ENCODE results near the gene NHSL1.
"Not testable (repeated sequence)": the region's sequence is repeated elsewhere in the genome, so short reads cannot be mapped to it uniquely, and the experiment has no call there.

The NHSL1 gene

DNA sequence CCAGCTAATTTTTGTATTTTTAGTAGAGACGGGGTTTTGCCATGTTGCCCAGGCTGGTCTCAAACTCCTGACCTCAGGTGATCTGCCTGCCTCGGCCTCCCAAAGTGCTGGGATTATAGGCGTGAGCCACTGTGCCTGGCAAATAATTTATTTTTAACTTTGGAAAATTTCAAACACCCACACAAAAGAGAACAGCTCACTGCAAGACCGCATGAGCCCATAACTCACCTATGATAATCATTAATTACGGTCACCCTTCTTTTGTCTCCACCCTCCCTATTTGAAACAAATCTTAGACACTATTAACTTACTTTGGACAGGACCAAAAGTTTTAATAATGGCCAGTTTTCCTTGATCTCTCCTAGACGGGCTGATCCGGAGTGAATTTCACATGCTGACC lies 74.0 kb downstream of the NHSL1 start:
- DNase-seq (ENCODE audit: low read depth) = not testable (repeated sequence)

DNA sequence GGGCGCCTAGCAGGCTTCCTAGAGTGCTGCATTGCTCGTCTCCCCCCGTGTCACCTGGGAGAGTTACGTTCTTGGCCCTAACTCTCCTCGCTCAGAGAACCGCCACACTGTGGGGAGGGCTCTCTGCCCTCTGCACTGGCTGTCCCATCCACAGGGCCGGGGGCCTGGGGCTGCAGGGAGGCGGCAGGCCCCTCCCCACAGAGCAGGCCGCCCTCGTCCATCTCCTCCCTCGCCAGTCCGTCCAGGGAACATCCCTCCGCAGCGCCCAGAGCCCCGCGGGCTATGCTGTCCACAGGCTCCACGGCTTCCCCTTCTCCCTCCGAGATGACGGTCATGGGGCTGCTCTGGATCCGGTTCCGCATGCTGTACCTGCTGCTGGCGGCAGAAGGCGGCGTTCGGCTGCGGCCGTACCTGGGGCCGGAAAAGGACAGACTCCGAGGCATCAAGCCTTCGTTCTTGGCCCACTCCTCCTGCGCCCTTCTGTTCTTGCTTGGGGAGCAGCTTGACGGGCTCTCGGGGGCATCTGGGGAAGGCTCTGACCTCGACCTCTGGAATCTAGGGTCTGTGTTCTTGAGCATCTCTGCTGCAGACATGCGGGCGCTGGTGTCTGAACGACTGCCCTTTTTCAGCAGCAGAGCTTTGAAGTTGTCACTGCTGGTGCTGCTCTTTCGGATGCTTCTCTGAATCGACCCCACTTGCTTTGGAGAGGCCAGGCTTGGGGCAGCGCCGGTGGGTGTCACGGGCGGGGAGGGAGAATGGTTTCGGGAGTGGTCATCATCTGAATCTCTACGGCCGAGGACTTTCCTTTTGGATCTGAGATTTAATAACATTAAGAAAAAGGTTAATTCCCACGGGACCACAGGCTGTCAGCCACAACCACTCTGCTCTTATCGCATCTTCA lies 75.0 kb downstream of the NHSL1 start:
- no peak for DNase-seq (ENCODE audit: low read depth)

DNA sequence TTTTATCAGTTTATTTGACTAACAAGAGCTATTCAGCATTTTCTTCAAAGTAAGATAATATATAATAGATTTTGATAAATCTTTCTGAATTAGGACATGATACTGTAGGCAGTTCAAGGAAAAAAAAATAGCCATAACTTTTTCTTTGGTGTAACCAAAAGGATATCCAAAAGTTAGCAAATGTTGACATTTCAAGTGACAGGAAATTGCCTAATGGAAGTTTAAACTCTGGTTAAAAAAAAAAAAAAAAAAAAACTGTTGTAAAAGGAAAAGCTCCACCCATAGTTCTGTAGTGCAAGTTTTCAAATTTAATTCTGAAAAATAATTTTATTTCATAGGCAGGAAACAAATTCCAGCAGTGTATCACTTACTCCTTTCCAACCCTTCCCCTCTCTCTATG lies 76.4 kb downstream of the NHSL1 start:
- DNase-seq (ENCODE audit: low read depth) = peak; percentile 24

DNA sequence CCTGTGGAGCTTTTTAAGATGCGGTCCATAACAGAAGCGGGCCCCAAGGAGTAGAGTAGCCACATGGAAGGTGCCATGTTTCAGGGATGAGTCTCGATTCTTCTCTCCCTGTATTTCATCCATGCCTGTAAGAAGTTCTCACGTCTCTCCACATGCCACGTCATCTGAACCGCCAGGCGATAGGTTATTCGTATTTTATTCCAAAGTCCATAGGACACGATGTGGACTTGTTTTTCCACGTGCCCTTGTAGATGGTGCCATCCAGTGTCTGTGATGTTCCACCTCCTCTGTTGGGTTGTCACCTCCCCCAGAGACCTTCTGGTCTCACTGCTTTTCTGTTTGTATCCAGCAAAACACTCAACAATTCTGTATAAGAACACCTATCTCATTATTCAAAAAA lies 77.7 kb downstream of the NHSL1 start:
- DNase-seq (ENCODE audit: low read depth) = no peak

DNA sequence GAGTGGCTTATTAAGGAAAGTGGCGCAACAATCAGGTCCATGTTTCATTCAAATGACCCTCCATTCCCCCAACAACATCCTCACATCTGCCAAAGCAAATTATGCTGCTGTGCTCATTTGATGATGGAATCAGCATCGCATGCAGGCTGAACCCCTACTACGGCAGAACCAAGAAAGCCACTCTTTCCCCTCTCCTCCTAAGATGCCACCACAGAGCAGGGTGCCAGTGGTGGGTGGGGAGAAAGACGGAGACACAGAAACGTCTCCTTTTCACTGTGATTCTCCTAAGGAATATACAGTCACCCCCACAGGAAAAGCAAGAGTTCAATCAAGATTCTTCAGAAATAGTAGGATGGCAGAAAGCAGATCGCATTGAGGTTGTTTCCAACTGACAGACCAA lies 78.2 kb downstream of the NHSL1 start:
- no peak for DNase-seq (ENCODE audit: low read depth)

DNA sequence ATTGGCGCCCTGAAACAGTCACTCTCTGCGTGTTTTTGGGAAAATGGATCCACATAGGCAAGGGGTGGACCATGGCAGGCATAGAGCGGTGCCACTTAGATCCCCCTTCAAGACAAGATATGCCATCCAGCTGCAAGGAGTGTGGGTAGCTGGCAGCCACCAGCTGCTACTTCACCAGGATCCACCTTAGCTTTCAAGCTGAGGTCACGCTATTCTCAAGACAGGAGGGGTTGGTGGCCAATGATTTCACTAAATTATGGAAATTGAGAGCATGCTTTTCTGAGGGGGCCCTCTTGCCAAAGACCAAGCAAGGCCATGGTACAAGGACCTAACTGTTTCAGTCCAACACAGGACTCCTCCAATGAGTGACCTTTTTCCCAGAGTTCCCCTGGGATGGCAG lies 78.9 kb downstream of the NHSL1 start:
- no peak for DNase-seq (ENCODE audit: low read depth)

DNA sequence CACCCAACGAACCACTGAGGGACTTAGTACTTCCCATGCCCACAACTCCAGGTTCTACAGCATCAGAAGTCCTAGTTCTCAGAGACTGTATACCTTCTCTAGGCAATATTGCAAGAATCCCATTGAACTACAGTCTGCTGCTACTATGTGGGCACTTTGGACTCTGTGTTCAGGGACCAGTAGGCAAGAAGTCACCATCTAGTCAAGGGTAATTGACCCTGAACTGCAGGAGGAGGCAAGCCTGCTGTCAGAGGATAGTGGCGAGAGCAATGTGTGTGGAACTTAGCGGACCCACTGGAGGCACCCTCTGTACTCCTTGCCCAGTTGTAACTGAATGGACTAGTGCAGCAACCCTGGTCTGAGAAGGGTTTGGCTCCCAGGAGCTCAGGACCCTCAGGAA lies 79.5 kb downstream of the NHSL1 start:
- no peak for DNase-seq (ENCODE audit: low read depth)

DNA sequence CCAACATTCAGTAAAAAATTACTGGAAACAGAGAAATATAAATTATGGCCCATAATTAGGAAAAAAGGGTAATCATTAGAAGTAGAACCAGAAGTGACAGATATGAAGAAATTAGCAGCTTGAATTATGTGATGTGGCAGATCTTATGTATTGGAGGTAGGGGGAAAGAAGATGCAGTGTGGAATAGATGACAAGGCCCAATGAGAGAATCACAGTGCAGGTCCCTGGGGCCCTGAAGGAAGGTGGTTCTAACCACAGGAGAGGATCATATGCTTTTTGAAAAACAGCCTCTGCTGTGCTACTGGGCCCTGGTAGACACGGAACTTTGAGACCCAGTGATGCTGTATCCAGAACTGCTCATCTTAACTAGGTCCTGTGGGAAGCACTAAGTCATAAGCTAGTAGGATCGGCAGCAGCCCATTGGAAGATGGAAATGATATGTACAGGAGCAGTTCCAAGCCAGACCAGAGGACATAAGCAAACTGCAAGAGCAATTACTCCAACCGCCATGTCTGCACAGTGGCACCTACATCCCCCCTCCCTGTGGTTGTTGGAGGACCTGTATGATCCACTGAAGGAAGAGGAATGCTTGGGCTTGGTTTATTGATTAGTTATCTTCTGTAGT lies 81.1 kb downstream of the NHSL1 start:
- no peak for DNase-seq (ENCODE audit: low read depth)

DNA sequence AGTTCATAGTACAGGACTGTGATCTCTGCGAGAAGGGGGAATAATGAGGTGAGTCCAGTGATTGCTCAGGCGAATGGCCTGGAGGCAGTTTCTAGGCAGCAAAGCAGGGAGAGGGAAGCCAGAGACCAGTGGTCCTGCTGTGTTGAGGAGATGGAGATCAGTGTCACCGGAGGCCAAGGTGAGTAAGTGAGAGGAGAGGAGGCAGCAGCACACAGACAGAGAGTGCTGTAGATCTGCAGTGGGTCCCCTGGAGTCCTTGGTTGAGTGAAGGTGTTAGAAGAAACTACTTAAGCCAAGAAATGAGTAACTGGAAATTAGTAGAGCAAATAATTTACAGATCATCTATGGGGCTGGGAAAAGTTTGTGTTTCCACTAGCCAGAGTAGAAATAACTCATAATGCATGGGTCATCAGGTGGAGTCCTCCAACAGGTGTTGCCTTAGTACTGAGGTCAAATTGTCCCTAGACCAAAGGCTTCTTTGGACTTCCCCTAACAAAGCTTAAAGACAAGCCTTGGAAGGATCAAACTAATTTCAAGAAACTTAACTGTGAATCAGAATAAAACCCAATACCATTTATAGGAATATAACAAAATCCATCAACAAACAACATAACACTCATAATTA lies 81.7 kb downstream of the NHSL1 start:
- DNase-seq (ENCODE audit: low read depth) = no peak

DNA sequence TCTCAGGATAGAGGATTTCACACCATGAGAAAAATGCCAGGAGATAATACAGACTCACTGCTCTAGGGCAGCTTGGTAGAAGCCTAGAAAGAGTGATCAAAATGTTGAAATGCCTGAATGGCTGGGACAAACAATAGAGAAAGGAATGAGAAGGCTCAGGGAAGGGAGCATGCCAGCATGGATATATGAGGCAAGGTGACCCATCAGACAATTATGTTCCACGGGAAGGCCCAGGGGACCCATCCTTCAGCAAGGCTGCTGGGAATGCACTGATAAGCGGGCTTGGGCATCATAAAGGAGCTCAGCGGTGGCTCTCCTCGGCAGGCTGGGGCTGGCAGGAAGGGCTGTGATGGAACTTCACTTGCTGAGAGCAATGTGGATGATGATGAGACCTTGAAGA lies 83.1 kb downstream of the NHSL1 start:
- DNase-seq (ENCODE audit: low read depth) = no peak

DNA sequence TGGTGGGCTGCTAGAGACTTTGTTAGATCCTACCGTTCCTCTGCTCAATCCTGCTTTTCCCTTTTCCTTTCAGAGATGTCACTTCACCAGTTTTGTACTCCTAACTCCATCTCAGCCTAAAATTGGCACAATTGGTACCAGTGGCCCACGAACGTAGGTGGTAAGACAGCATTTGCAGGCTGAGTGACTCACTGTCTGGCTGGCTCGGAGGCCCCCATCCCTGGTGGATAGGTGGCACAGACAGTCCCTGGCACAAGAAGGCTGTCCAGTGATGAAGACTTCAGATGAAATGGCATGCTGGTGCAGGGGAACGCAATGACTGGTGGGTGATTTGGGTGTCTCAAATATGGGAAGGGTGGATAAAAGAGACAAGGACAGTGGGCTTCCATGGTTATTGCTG lies 84.2 kb downstream of the NHSL1 start:
- DNase-seq (ENCODE audit: low read depth) = no peak

DNA sequence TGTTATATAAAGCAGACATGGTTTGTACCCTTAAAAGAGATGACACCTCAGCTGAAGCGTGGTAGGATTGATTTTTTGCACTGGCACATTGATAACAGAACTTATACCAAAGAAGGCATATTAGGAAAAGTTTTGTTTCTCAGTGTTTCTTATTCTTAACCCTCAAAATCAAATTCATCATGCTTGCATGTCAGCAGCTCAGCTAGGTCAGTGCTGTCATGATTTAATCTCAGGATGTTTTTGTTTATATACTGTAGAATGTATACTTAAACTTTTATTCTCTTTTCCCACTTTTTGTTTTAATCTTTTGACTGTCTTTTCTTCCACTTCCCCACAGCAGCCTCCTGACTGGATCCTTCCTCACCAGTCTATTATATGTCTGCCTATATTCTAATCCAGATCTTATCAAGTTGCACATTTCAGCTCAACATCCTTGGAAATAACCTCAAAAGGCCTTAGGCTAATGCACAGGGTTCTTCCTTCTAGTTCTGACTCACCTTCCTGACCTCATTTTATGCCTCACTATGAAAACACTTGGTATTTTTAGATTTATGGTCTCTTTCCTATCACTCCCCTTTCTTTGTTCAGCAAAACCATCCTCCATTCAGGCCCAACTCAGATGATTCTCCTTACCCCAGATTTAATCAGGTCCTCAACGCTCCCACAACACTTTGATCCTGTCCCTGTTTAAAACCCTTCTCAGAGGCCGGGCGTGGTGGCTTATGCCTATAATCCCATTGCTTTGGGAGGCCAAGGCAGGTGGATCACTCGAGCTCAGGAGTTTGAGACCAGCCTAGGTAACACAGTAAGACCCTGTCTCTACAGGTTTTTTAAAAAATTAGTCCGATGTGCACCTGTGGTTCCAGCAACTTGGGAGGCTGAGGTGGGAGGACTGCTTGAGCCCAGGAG lies 88.1 kb downstream of the NHSL1 start:
- peak; percentile 90 for DNase-seq (ENCODE audit: low read depth)

DNA sequence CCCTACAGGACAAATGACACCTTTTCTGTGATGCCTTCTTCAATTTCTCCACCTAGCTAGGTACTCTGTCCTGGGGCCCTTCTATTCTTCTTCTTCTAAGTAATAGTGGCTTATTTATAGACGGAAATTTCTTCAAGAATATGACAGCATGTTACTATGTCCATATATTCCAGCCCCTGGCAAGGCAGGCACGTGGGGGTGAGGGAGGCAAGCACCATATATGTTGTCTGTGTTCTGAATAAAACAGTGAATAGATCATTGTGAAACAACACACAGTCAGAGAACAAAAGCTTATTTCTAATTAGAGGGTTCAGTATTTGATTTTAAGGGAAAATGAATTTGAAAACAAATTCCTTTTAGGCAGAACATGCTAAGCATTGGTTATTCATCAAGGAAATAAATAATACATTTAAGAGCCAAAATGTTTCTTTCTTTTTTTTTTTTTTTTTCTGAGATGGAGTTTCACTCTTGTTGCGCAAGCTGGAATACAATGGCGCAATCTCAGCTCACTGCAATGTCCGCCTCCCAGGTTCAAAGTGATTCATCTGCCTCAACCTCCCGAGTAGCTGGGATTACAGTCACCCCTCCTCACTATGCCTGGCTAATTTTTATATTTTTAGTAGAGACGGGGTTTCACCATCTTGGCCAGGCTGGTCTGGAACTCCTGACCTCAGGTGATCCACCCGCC lies 89.1 kb downstream of the NHSL1 start:
- DNase-seq (ENCODE audit: low read depth) = peak; percentile 66

DNA sequence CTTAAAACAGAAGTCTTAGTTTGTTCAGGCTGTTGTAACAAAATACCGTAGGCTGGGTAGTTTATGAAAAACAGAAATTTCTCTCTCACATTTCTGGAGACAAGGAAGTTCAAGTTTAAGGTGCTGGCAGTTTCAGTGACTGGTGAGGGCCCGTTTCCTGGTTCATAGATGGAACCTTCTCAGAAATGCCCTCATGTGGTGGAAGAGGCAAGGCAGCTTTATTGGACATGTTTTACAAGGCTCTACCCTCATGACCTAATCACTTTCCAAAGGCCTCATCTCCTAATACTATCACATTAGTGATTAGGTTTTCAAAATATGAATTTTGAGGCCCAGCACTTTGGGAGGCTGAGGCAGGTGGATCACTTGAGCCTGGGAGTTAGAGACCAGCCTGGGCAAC lies 92.9 kb downstream of the NHSL1 start:
- DNase-seq (ENCODE audit: low read depth) = no peak

DNA sequence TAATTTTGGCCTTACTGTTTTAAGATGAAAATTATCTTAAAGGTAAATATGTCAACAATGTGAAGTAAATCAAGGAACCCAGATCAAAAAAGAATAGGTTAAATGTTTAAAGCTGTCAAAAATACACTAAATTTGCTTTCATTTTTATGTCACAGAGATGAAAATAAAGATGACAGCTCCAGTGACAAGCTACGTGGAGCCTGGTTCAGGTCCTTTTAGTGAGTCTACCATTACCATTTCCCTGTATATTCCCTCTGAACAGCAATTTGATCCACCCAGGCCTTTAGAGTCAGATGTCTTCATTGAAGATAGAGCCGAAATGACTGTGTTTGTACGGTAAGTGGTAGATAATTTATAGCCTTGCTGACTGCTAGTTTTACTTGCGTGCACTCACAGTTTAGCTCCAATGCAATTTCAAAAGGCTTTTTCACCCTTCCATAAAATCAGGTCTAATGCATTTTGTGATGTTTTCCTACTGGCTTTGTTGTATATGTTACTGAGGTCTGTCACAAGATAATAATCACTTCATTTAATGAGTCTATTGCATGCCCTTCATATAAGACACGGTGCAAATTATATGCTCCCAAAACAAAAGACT lies 93.4 kb downstream of the NHSL1 start:
- DNase-seq (ENCODE audit: low read depth) = no peak

DNA sequence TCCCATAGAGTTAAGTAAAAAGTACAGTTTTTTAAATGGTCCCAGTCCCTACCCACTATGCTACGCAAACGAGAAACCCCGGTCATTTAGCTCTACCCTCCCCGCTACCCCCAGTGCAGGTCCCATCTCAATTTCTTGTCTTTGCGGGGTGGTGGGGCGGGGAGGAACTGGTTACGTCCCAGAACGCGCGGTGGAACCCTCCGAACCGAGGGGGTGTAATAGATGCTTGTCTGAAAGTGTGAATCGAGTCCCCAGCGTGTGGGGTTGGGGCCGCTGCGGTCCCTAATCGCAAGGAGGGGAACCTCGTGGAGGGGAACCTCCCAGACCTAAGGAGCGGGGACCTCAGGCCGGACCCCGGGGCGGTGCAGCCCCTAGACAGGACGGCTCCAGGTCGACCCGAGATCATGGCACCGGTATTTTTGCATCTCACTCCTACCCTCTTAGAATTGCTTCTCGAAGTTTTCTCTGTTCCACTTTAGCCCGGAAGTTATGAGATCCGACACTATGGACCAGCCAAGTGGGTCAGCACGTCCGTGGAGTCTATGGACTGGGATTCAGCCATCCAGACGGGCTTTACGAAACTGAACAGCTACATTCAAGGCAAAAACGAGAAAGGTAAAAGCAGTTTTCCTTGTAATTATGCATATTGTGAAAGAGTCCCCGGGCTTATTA lies 94.5 kb downstream of the NHSL1 start:
- peak; percentile 17 for DNase-seq (ENCODE audit: low read depth)

DNA sequence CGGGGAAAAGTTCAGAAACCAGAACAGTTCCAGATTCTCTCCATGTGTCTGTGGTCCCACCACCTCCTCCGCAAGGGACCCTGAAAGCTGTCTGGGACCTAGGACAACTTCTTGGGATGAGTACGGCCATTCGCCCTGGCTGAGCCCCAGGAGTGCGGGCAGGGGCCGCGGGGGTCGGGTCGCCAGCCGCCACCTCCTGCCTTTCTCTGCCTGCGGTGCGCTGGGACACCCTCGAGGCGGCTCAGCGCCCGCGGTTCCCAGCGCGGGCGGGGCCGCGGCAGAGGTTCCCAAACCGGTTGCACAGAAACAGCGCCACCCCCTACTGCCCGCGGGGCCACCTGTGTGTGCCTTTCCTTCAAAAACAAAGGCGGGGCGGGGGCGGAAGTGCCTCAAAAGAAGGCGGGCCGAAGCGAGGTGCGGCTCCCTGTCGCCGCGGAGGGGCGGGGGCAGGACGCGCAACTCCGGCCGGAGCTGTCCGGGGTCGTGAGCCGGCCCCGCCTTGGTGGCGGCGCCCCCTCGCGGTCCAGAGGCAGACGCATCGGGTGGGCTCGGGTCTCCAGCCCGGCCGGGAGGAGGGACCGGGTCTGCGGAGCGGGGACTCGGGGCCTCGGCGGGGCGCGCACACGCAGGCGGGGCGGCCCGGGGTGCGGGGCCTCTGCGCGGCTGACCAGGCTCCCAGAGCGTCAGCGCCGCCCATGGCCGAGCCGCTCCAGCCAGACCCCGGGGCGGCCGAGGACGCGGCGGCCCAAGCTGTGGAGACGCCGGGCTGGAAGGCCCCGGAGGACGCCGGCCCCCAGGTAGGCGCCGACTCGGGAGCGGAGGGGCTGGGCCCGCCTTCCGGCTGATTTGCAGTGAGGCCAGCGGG lies 95.3 kb downstream of the NHSL1 start, which contains the start of gene HEBP2:
Gene HEBP2 (plus strand): TSS at position 423 of the 865 bp plus-strand sequence. CDS start 273 bp downstream, at position 696.
- DNase-seq (ENCODE audit: low read depth) = peak; percentile 82

DNA sequence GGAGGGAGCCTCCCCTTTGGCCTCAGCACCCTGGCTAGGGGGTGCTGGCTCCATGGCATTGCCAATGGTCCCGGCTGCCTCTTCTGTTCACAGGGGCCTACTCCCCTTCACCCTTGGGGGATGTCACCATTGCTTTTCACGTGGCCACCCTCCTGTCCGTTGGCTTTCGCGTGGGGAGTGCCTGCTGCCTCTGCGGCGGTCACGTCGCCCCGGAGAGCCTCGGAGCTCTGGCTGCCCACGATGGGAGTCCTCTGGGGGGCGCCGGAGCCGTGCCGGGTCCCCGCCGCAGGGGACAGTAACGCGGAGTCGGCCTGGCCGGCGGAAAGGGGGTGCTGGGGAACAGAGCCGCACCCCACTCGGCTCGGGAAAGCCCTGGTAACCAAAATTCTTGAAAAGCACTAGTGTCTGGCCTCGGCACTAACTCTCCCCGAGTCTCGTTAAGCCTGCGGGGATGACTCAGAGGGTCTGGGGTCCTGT lies 95.9 kb downstream of the NHSL1 start:
- DNase-seq (ENCODE audit: low read depth) = peak; percentile 36

DNA sequence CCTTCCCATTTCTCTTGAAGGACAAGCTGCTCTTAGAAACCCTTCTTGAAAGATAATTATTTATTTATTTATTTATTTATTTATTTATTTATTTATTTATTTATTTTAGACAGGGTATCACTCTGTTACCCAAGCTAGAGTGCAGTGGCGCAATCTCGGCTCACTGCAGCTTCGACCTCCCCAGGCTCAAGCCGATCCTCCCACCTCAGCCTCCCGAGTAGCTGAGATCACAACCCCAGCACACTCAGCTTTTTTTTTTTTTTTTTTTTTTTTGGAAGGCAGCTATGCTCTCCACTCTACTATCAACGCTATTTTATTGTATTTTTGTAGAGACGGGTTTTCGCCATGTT lies 96.5 kb downstream of the NHSL1 start:
- DNase-seq (ENCODE audit: low read depth) = no peak
